ENCODE data around the gene BEST1. TPM values are rescaled to one million over a fixed set of nuclear protein-coding genes. Genes with fewer than 3 reads are reported as not detected.

Gene BEST1
- total and polyA plus RNA-seq, 7 experiments from 2014 or later: 0.49 to 7.1 (median 0.92) TPM; not detected in 1

- Histone ChIP-seq H3K36me3 (ENCODE audit: control insufficient read depth in 2 of 3, insufficient read depth in 3 of 3, low read length in 3 of 3) (no peaks in the 10 kb centered on the region), H3K27ac (ENCODE audit: low read depth, low read length) (no peak overlapping the region), H3K9me3 (ENCODE audit: control insufficient read depth in 2 of 3, low read length in 3 of 3) (no peaks in the 10 kb centered on the region), H3K27me3 (ENCODE audit: control insufficient read depth in 2 of 2, insufficient read depth in 2 of 2, low read length in 2 of 2) (no peaks in the 10 kb centered on the region), H3K4me3 (ENCODE audit: low read length) (no peak overlapping the region), H3K4me1 (ENCODE audit: control insufficient read depth in 2 of 2, insufficient read depth in 2 of 2, low read length in 2 of 2) (no peaks in the 10 kb centered on the region)
- POLR2A ChIA-PET: interaction anchor here (1.5 kb wide), 1 partner anchor 15 kb away, joined by 4 read pairs; no protein-coding TSS in a partner anchor
- CTCF ChIA-PET: interaction anchor here (0.6 to 0.7 kb wide), 2 partner anchors 10 to 24 kb away, joined by 3 to 4 read pairs; no protein-coding TSS in a partner anchor
- Mint-ChIP-seq H3K4me1 (peaks cover 0 to 2% (median 0%) of the 10 kb centered on the region in 7 donors), H3K36me3 (no peaks in the 10 kb centered on the region), H3K27ac (peak overlapping the region in 2 of 9 donors; percentile 18 to 30), H3K9me3 (peaks cover 0 to 2% (median 0%) of the 10 kb centered on the region in 11 donors), H3K4me3 (no peak overlapping the region), H3K27me3 (no peaks in the 10 kb centered on the region)
- intact Hi-C loops (cut with micrococcal nuclease): no loop called here
- DNase-seq (no peak), ATAC-seq (no peak)
These were observed 60.9 kb downstream of the BEST1 start for GRCh38 chr11:62010935-62011528.

DNA sequence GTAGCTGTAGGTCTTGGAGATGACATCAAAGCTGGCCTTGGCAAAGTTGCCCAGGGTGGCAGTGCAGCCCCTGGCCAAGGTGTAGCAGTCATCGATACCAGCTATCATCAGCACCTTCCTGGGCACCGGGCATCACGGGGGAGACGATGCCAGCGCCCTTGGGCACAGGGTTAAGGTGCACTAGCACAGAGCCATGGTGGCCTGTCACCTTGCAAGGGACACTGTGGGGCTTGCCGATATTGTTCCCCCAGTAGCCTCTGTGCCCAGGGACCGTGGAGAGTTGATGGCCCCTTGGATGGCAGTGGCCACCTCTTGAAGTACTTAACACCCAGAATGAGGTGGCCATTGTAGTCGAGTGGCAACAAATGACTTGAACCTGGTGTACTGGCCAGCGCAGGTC is 61.7 kb downstream of the BEST1 start:
- Histone ChIP-seq H3K36me3 (ENCODE audit: control insufficient read depth in 2 of 3, insufficient read depth in 3 of 3, low read length in 3 of 3) (no peaks in the 10 kb centered on the region), H3K9me3 (ENCODE audit: control insufficient read depth in 2 of 3, low read length in 3 of 3) (no peaks in the 10 kb centered on the region), H3K27me3 (ENCODE audit: control insufficient read depth in 2 of 2, insufficient read depth in 2 of 2, low read length in 2 of 2) (no peaks in the 10 kb centered on the region), H3K27ac (ENCODE audit: low read depth, low read length) (no peak overlapping the region), H3K4me1 (ENCODE audit: control insufficient read depth in 2 of 2, insufficient read depth in 2 of 2, low read length in 2 of 2) (no peaks in the 10 kb centered on the region), H3K4me3 (ENCODE audit: low read length) (no peak overlapping the region)
- Mint-ChIP-seq H3K9me3 (peaks cover 0 to 2% (median 0%) of the 10 kb centered on the region in 11 donors), H3K27ac (peak overlapping the region in 1 of 9 donors; percentile 30), H3K27me3 (no peaks in the 10 kb centered on the region), H3K4me3 (no peak overlapping the region), H3K36me3 (no peaks in the 10 kb centered on the region), H3K4me1 (peaks cover 0 to 2% (median 0%) of the 10 kb centered on the region in 7 donors)
- CTCF ChIA-PET: no interaction called here
- DNase-seq (no peak), ATAC-seq (no peak)
- intact Hi-C loops (cut with micrococcal nuclease): no loop called here
- POLR2A ChIA-PET: no interaction called here

DNA sequence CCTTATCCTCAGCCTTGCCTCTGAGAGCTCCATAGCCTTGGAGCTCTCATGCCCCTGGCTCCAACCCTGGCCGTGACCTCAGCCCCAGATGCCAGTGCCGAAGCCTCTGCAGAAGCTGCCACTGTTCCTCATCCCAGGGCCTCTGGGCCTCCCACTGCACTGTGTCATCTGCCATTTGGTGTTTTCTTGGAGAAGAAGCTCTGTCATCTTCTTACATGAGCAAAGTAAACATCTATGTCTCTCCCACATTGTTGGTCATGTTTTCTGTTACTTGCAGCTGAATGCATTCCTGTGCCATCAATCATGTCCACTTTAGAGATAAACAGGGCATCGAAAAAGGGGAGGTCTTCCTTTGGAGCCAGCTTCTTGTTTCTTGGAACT is 62.3 kb downstream of the BEST1 start:
- no peaks in the 10 kb centered on the region for H3K9me3 ChIP-seq (ENCODE audit: control insufficient read depth in 2 of 3, low read length in 3 of 3)
- intact Hi-C loops (cut with micrococcal nuclease): no loop called here
- ChIA-PET CTCF (no interaction called here), POLR2A (no interaction called here)
- no peak overlapping the region for H3K4me3 Mint-ChIP-seq
- no peak overlapping the region for H3K27ac ChIP-seq (ENCODE audit: low read depth, low read length)
- DNase-seq (no peak), ATAC-seq (no peak)
- H3K9me3 Mint-ChIP-seq: peaks cover 0 to 2% (median 0%) of the 10 kb centered on the region in 11 donors
- H3K27ac Mint-ChIP-seq: no peak overlapping the region
- H3K4me3 ChIP-seq (ENCODE audit: low read length): no peak overlapping the region
- H3K36me3 Mint-ChIP-seq: no peaks in the 10 kb centered on the region
- H3K27me3 Mint-ChIP-seq: no peaks in the 10 kb centered on the region
- no peaks in the 10 kb centered on the region for H3K36me3 ChIP-seq (ENCODE audit: control insufficient read depth in 2 of 3, insufficient read depth in 3 of 3, low read length in 3 of 3)
- no peaks in the 10 kb centered on the region for H3K4me1 ChIP-seq (ENCODE audit: control insufficient read depth in 2 of 2, insufficient read depth in 2 of 2, low read length in 2 of 2)
- no peaks in the 10 kb centered on the region for H3K27me3 ChIP-seq (ENCODE audit: control insufficient read depth in 2 of 2, insufficient read depth in 2 of 2, low read length in 2 of 2)
- peaks cover 0 to 2% (median 0%) of the 10 kb centered on the region in 7 donors for H3K4me1 Mint-ChIP-seq

DNA sequence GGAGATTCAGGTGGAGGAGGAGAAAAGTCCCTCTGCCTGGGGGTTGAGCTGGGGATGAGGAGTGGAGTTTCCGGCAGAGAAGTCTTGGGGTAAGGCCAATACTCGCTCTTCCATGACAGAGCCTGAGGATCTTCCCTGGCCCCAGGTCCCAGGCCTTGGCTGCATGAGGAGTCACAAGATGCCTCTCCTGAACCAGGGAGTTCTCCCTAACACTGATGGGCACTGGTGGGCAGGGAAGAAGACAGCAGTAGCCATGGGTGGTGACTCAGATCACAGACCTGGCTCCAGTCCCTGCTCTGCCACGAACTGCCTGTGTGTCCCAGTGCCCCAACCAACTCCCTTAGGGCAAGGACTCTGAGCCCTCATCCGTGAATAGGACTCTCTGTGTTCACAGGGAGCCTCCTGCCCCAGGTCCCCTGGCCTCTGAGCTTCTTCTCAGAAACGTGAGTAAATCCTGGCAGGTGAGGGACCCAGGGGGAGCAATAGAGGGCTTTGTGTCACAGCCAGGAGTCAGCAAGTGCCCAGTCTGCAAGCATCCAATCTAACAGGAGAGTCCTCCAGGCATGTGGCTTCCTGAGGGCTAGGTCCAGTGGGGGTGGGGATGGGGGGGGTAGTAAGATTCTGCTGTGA is 62.8 kb downstream of the BEST1 start:
- H3K4me3 Mint-ChIP-seq: no peak overlapping the region
- ChIA-PET CTCF (no interaction called here), POLR2A (no interaction called here)
- no peaks in the 10 kb centered on the region for H3K36me3 ChIP-seq (ENCODE audit: control insufficient read depth in 2 of 3, insufficient read depth in 3 of 3, low read length in 3 of 3)
- no peaks in the 10 kb centered on the region for H3K9me3 Mint-ChIP-seq
- no peaks in the 10 kb centered on the region for H3K27me3 Mint-ChIP-seq
- no peaks in the 10 kb centered on the region for H3K4me1 ChIP-seq (ENCODE audit: control insufficient read depth in 2 of 2, insufficient read depth in 2 of 2, low read length in 2 of 2)
- H3K27ac ChIP-seq (ENCODE audit: low read depth, low read length): no peak overlapping the region
- H3K4me1 Mint-ChIP-seq: peaks cover 0 to 2% (median 0%) of the 10 kb centered on the region in 7 donors
- no peak for ATAC-seq
- H3K27ac Mint-ChIP-seq: no peak overlapping the region
- intact Hi-C loops (cut with micrococcal nuclease): no loop called here
- no peak for DNase-seq
- H3K36me3 Mint-ChIP-seq: no peaks in the 10 kb centered on the region
- no peaks in the 10 kb centered on the region for H3K9me3 ChIP-seq (ENCODE audit: control insufficient read depth in 2 of 3, low read length in 3 of 3)
- H3K4me3 ChIP-seq (ENCODE audit: low read length): no peak overlapping the region
- H3K27me3 ChIP-seq (ENCODE audit: control insufficient read depth in 2 of 2, insufficient read depth in 2 of 2, low read length in 2 of 2): no peaks in the 10 kb centered on the region

Other genes starting within 250 kb of the BEST1 start
- 1 to 10 TPM in 1 of 5 experiments, under 1 TPM in 4; 0.19 to 1.5 (median 0.29) TPM for gene MYRF, start 197.7 kb upstream of the BEST1 start, total RNA-seq
- under 1 TPM in 1 of 2 donors, not detected in 1; 0.44 TPM for gene MYRF, start 197.7 kb upstream of the BEST1 start, polyA plus RNA-seq
- 100 to 1,000 TPM in 1 of 5 experiments, 10 to 100 TPM in 4; 58.4 to 182 (median 83.3) TPM for gene TMEM258, start 157.8 kb upstream of the BEST1 start, total RNA-seq
- gene TMEM258, start 157.8 kb upstream of the BEST1 start, polyA plus RNA-seq: 100 to 1,000 TPM; 149 to 229 TPM
- gene FEN1, start 157.4 kb upstream of the BEST1 start, total RNA-seq: 100 to 1,000 TPM in 1 of 5 experiments, 10 to 100 TPM in 1, 1 to 10 TPM in 3; 7.6 to 101 (median 7.9) TPM
- gene FEN1, start 157.4 kb upstream of the BEST1 start, polyA plus RNA-seq: 10 to 100 TPM; 10.3 to 17.7 TPM
- 10 to 100 TPM in 2 of 5 experiments, 1 to 10 TPM in 1, under 1 TPM in 2; 0.62 to 52.1 (median 2.3) TPM for gene FADS1, start 133.3 kb upstream of the BEST1 start, total RNA-seq
- 1 to 10 TPM in 1 of 2 donors, not detected in 1; 2.9 TPM for gene FADS1, start 133.3 kb upstream of the BEST1 start, polyA plus RNA-seq
- 100 to 1,000 TPM in 1 of 5 experiments, 10 to 100 TPM in 1, 1 to 10 TPM in 1, under 1 TPM in 2; 0.19 to 192 (median 2.1) TPM for gene FADS2, start 122.1 kb upstream of the BEST1 start, total RNA-seq
- gene FADS2, start 122.1 kb upstream of the BEST1 start, polyA plus RNA-seq: 10 to 100 TPM in 1 of 2 donors, under 1 TPM in 1; 0.32 to 14.2 TPM
- gene FADS3, start 58.8 kb upstream of the BEST1 start, total RNA-seq: 1 to 10 TPM; 1.4 to 8.6 (median 6.2) TPM
- 1 to 10 TPM in 1 of 2 donors, under 1 TPM in 1; 0.31 to 1.3 TPM for gene FADS3, start 58.8 kb upstream of the BEST1 start, polyA plus RNA-seq
- gene RAB3IL1, start 32.8 kb upstream of the BEST1 start, total RNA-seq: 1 to 10 TPM in 1 of 5 experiments, under 1 TPM in 1, not detected in 3; 0.49 to 1.9 TPM
- gene RAB3IL1, start 32.8 kb upstream of the BEST1 start, polyA plus RNA-seq: not detected
- gene FTH1, start 17.3 kb downstream of the BEST1 start, total RNA-seq: 1,000 to 10,000 TPM in 2 of 5 experiments, 100 to 1,000 TPM in 3; 684 to 3,858 (median 993) TPM
- 1,000 to 10,000 TPM; 2,587 to 3,203 TPM for gene FTH1, start 17.3 kb downstream of the BEST1 start, polyA plus RNA-seq
- gene INCENP, start 173.7 kb downstream of the BEST1 start, total RNA-seq: 100 to 1,000 TPM in 1 of 5 experiments, 10 to 100 TPM in 4; 18.6 to 124 (median 25.6) TPM
- gene INCENP, start 173.7 kb downstream of the BEST1 start, polyA plus RNA-seq: 1 to 10 TPM; 2.8 to 4.0 TPM
- gene SCGB1D1, start 239.9 kb downstream of the BEST1 start, total RNA-seq: not detected
- not detected for gene SCGB1D1, start 239.9 kb downstream of the BEST1 start, polyA plus RNA-seq

All from naive thymus-derived CD4-positive, alpha-beta T cell (primary cell).